Measurements from ENCODE around the gene MPV17L.
"Not testable (repeated sequence)": the region's sequence is repeated elsewhere in the genome, so short reads cannot be mapped to it uniquely, and the experiment has no call there.

Gene MPV17L

GRCh38 chr16:15415511-15415985 is 20.0 kb downstream of the MPV17L start:
- no peak for DNase-seq

GRCh38 chr16:15417197-15417596 is 21.6 kb downstream of the MPV17L start:
- DNase-seq, result no peak

GRCh38 chr16:15418206-15418605 is 22.7 kb downstream of the MPV17L start:
- no peak for DNase-seq

- not testable (repeated sequence) for DNase-seq
Observed at GRCh38 chr16:15421696-15422095, 26.1 kb downstream of the MPV17L start.

GRCh38 chr16:15422222-15422621 is 26.7 kb downstream of the MPV17L start:
- DNase-seq, result no peak

GRCh38 chr16:15425861-15426260 is 30.3 kb downstream of the MPV17L start:
- no peak for DNase-seq

- no peak for DNase-seq
Observed at GRCh38 chr16:15426796-15427195, 31.2 kb downstream of the MPV17L start.

- peak; percentile 25 for DNase-seq
Observed at GRCh38 chr16:15427648-15428239, 32.2 kb downstream of the MPV17L start.

GRCh38 chr16:15430884-15431283 is 35.3 kb downstream of the MPV17L start:
- not testable (repeated sequence) for DNase-seq

GRCh38 chr16:15434079-15434424 is 38.5 kb downstream of the MPV17L start:
- peak; percentile 22 for DNase-seq

- DNase-seq, result peak; percentile 23
Observed at GRCh38 chr16:15434425-15435215, 39.1 kb downstream of the MPV17L start, which contains the start of gene BMERB1. BMERB1 (plus strand) TSS chr16:15434588; CDS start chr16:15434654, 66 bp downstream.

- no peak for DNase-seq
Observed at GRCh38 chr16:15435216-15435864, 39.8 kb downstream of the MPV17L start.

- no peak for DNase-seq
Observed at GRCh38 chr16:15439102-15439501, 43.5 kb downstream of the MPV17L start.

GRCh38 chr16:15439521-15439920 is 44.0 kb downstream of the MPV17L start:
- DNase-seq, result no peak

GRCh38 chr16:15440852-15441251 is 45.3 kb downstream of the MPV17L start:
- DNase-seq, result no peak

GRCh38 chr16:15442140-15442539 is 46.6 kb downstream of the MPV17L start:
- not testable (repeated sequence) for DNase-seq

- DNase-seq, result no peak
Observed at GRCh38 chr16:15443753-15444152, 48.2 kb downstream of the MPV17L start.

GRCh38 chr16:15444264-15444663 is 48.7 kb downstream of the MPV17L start:
- DNase-seq, result no peak

- DNase-seq, result no peak
Observed at GRCh38 chr16:15445450-15445849, 49.9 kb downstream of the MPV17L start.

GRCh38 chr16:15446901-15447300 is 51.3 kb downstream of the MPV17L start:
- no peak for DNase-seq

- no peak for DNase-seq
Observed at GRCh38 chr16:15450624-15451023, 55.1 kb downstream of the MPV17L start.

- no peak for DNase-seq
Observed at GRCh38 chr16:15451098-15451731, 55.7 kb downstream of the MPV17L start.

- no peak for DNase-seq
Observed at GRCh38 chr16:15452246-15452855, 56.8 kb downstream of the MPV17L start.

All from stimulated activated naive CD4-positive, alpha-beta T cell treated with Interleukin-2 at 50 U/mL for 16 hours (primary cell).